K562 (cell line): ENCODE results near the gene ZBTB20. TPM values are rescaled to one million over a fixed set of nuclear protein-coding genes. Genes with fewer than 3 reads are reported as not detected.

Source experiments
- E4F1 ChIP-seq: fragments of 250-450 bp; sonication (Bioruptor Pico); IDR thresholded peaks from 2 replicates; pipeline ENCODE4 v1.5.0; 2021; ENCODE audit warnings: mild to moderate bottlenecking, borderline replicate concordance
- MXI1 ChIP-seq: IDR thresholded peaks from 2 replicates; pipeline ENCODE4 v1.6.1; 2011; ENCODE audit warnings: low read depth, mild to moderate bottlenecking, improper control_type of control experiment, low read length
- NR2F6 ChIP-seq: fragments of 450-650 bp; formaldehyde crosslinking; IDR thresholded peaks from 2 replicates; pipeline ENCODE4 v1.4.0; 2020; ENCODE audit warnings: mild to moderate bottlenecking
- REST ChIP-seq, 2 experiments: fragments of 450-650 bp; formaldehyde crosslinking in 1 of 2; IDR thresholded peaks; 2 replicates each; pipeline versions ENCODE4 v1.4.0 to v1.6.1; 2014 to 2020; ENCODE audit warnings: mild to moderate bottlenecking in 2 of 2, borderline replicate concordance in 1 of 2, low read depth in 1 of 2
- SAP30 ChIP-seq: fragments of 200-600 bp; sonication (generic); IDR thresholded peaks from 2 replicates; pipeline ENCODE4 v1.6.1; 2012; ENCODE audit warnings: borderline replicate concordance, low read depth, mild to moderate bottlenecking, moderate library complexity, low read length, control low read depth, inconsistent platforms; ENCODE audit not compliant: insufficient read depth, poor library complexity, severe bottlenecking
- STAG1 ChIP-seq: sonication (generic); formaldehyde crosslinking; IDR thresholded peaks from 2 replicates; pipeline ENCODE4 v1.5.0; 2020; ENCODE audit warnings: missing genetic modification reagents, borderline replicate concordance
- ZBTB5 ChIP-seq: fragments of 450-650 bp; IDR thresholded peaks from 2 replicates; pipeline ENCODE4 v1.6.1; 2017; ENCODE audit warnings: antibody characterized with exemption
- ZNF780A ChIP-seq: fragments of 250-450 bp; sonication (Bioruptor Pico); IDR thresholded peaks from 2 replicates; pipeline ENCODE4 v1.5.0; 2021; ENCODE audit warnings: mild to moderate bottlenecking
- polyA plus RNA-seq, 8 experiments: library from polyadenylated mRNA; depleted of rRNA in 4 of 8; stranded (reverse) in 5 of 8; unstranded in 3 of 8; fragments of >200 nt; fragmentation: Nextera tagmentation in 2 of 8; fragmentation: Illumina TruSeq in 1 of 8; extraction: Ambion mirVana in 2 of 8; extraction: Trizol in 1 of 8; gene quantifications; 2 replicates each; pipeline versions ENCODE4 v1.2.1 to v1.2.3, GENCODE V29; 2011 to 2014; ENCODE audit warnings: inconsistent platforms in 1 of 8, missing spikeins in 1 of 8
- total RNA-seq, 7 experiments: library from RNA; depleted of rRNA in 6 of 7; stranded (reverse); fragments of >200 nt in 6 of 7; fragmentation: Illumina TruSeq in 2 of 7; extraction: Trizol in 2 of 7; gene quantifications; 2 replicates each; pipeline versions ENCODE4 v1.2.1 to v1.2.3, GENCODE V29; 2011 to 2021; ENCODE audit warnings: low replicate concordance in 1 of 7

The ZBTB20 gene
- total and polyA plus RNA-seq, 9 of the 15 experiments (the other 6 are each of a cell fraction or from before 2014, with no cell fraction given), result 0.17 to 1.7 (median 0.45) TPM

- no peak for TF ChIP-seq REST (IDR thresholded peaks at IDR 0.05; ENCODE audit: borderline replicate concordance)
- TF ChIP-seq REST (CRISPR knock-in tag; IDR thresholded peaks at IDR 0.05; ENCODE audit: low read depth), result no peak
- TF ChIP-seq E4F1 (CRISPR knock-in tag), result no peak
- TF ChIP-seq MXI1, result no peak
- no peak for TF ChIP-seq STAG1 (CRISPR knock-in tag)
- TF ChIP-seq SAP30, result no peak
- no peak for TF ChIP-seq ZNF780A
- no peak for TF ChIP-seq ZBTB5
- TF ChIP-seq NR2F6, result no peak
Measured at GRCh38 chr3:114582929-114583328, 564.2 kb downstream of the ZBTB20 start (continued).
